Spleen (tissue), 11 donors: Measurements from ENCODE around the gene CATSPER4. TPM values are rescaled to one million over a fixed set of nuclear protein-coding genes. Genes with fewer than 3 reads are reported as not detected.

ENCODE experiments used
- DNase-seq: peaks from one replicate; pipeline ENCODE4 v3.0.0-alpha.2; 2020
- H3K27ac ChIP-seq, 8 donors: fragments of 200-600 bp; sonication (generic) in 7 of 8; 1 replicate in 4 of 8; 2 replicates in 4 of 8; pipeline versions ENCODE4 v1.5.0 to v1.8.0; 2016 to 2021; ENCODE audit warnings: inconsistent platforms in 4 of 8, mild to moderate bottlenecking in 4 of 8, moderate library complexity in 1 of 8
- H3K27me3 ChIP-seq, 7 donors: fragments of 200-600 bp; sonication (generic) in 6 of 7; replicated peaks in 1 of 7; 1 replicate in 4 of 7; 2 replicates in 3 of 7; pipeline versions ENCODE4 v1.5.0 to v1.8.0; 2016 to 2021; ENCODE audit warnings: inconsistent platforms in 3 of 7, mild to moderate bottlenecking in 1 of 7
- H3K36me3 ChIP-seq, 6 donors: fragments of 200-600 bp; sonication (generic) in 5 of 6; 1 replicate in 4 of 6; 2 replicates in 2 of 6; pipeline versions ENCODE4 v1.5.0 to v1.8.0; 2016 to 2021; ENCODE audit warnings: inconsistent platforms in 2 of 6
- H3K4me1 ChIP-seq, 6 donors: fragments of 200-600 bp; sonication (generic) in 5 of 6; 1 replicate in 3 of 6; 2 replicates in 3 of 6; pipeline versions ENCODE4 v1.5.0 to v1.8.0; 2016 to 2021; ENCODE audit warnings: inconsistent platforms in 3 of 6
- H3K4me3 ChIP-seq, 8 donors: fragments of 200-600 bp; sonication (generic) in 7 of 8; 1 replicate in 4 of 8; 2 replicates in 4 of 8; pipeline versions ENCODE4 v1.5.0 to v1.8.0; 2016 to 2021; ENCODE audit warnings: inconsistent platforms in 4 of 8, mild to moderate bottlenecking in 4 of 8, moderate library complexity in 2 of 8
- H3K9me3 ChIP-seq, 8 donors: fragments of 200-600 bp; sonication (generic) in 7 of 8; 1 replicate in 4 of 8; 2 replicates in 4 of 8; pipeline versions ENCODE4 v1.5.0 to v1.8.0; 2016 to 2021; ENCODE audit warnings: inconsistent platforms in 4 of 8
- CTCF ChIP-seq, 11 experiments: fragments of 200-600 bp in 7 of 11; fragments of 450-650 bp in 4 of 11; sonication (generic) in 4 of 11; IDR thresholded peaks in 8 of 11; conservative IDR thresholded peaks in 3 of 11; 1 replicate in 7 of 11; 2 replicates in 4 of 11; pipeline versions ENCODE4 v1.4.0 to v1.8.0; 2016 to 2021; ENCODE audit warnings: antibody characterized with exemption in 11 of 11, inconsistent platforms in 4 of 11, mild to moderate bottlenecking in 1 of 11
- POLR2A ChIP-seq, 3 donors: fragments of 450-650 bp; IDR thresholded peaks; one replicate each; pipeline ENCODE4 v1.5.1; 2017; ENCODE audit warnings: antibody characterized with exemption in 3 of 3, mild to moderate bottlenecking in 1 of 3
- POLR2AphosphoS5 ChIP-seq, 3 donors: sonication (generic); formaldehyde crosslinking; IDR thresholded peaks; one replicate each; pipeline ENCODE4 v1.5.1; 2017; ENCODE audit warnings: antibody characterized with exemption in 3 of 3
- WGBS, 5 donors: extraction: QIAGEN DNeasy Blood & Tissue Kit in 3 of 5; methylation state at CpG; one replicate each; pipeline versions ENCODE4 v1.1.5 to v1.1.7; 2013 to 2018; 5-methylcytosine and 5-hydroxymethylcytosine counted together
- intact Hi-C: fragments of 100-400 bp; cut with DNase I; formaldehyde crosslinking; loops from one replicate; pipeline ENCODE4 v1.15.0; 2023; ENCODE audit warnings: low total_unique reads
- polyA plus RNA-seq, 3 donors: library from polyadenylated mRNA; stranded (reverse); fragments of 200-250 nt; gene quantifications; one replicate each; pipeline ENCODE4 v1.2.1, GENCODE V29; 2013
- total RNA-seq, 7 donors: library from RNA; depleted of rRNA in 3 of 7; stranded (reverse); fragments of >200 nt in 3 of 7; fragmentation: NEBNext Ultra II Directional in 4 of 7; extraction: Animal tissue kit (Norgen Biotek cat#: 25700) in 4 of 7; gene quantifications; one replicate each; pipeline versions ENCODE4 v1.1.0 to v1.2.1, GENCODE V29; 2016 to 2021
- donor health status: healthy with polysubstance abuse.
- donor health status: DM: no; HTN: no; CAD: no; lungs with moderate emphysema.
- donor health status: DM: no; HTN: no; CAD: no.
- donor health status: Bipolar disorder and iron deficiency.
- donor health status: healthy.
- donor health status: DM: no; HTN: no; CAD: no.
- donor health status: DM: yes; HTN: yes; CAD: no.

CATSPER4 gene
- total and polyA plus RNA-seq, 10 donors: 0.03 TPM; not detected in 9

- peak overlapping the region in 1 of 8 donors; percentile 68 for H3K4me3 ChIP-seq
- intact Hi-C loops: no loop called here
- no peaks in the 10 kb centered on the region for H3K9me3 ChIP-seq
- peaks cover 0 to 49% (median 23%) of the 10 kb centered on the region in 7 donors for H3K27me3 ChIP-seq
- no peak for DNase-seq
- no peaks in the 10 kb centered on the region for H3K36me3 ChIP-seq
- H3K4me1 ChIP-seq: peaks cover 12 to 57% (median 41%) of the 10 kb centered on the region in 6 donors
- H3K27ac ChIP-seq: no peak overlapping the region
- 63 to 75% (median 67%) methylated on average over 19 of the region's 19 CpGs for WGBS, 5 donors
- TF ChIP-seq POLR2A (IDR thresholded peaks at IDR 0.05) (no peak), POLR2AphosphoS5 (IDR thresholded peaks at IDR 0.05) (no peak), CTCF (IDR thresholded peaks at IDR 0.05 in 8 of 11, conservative IDR thresholded peaks at IDR 0.05 in 3 of 11) (no peak)
These were observed 25.2 kb upstream of the CATSPER4 start for GRCh38 chr1:26164861-26165842.

GRCh38 chr1:26166719-26167281 lies 23.6 kb upstream of the CATSPER4 start:
- DNase-seq: no peak
- Histone ChIP-seq H3K9me3 (no peaks in the 10 kb centered on the region), H3K27ac (no peak overlapping the region), H3K4me1 (peaks cover 12 to 57% (median 44%) of the 10 kb centered on the region in 6 donors), H3K4me3 (no peak overlapping the region), H3K36me3 (peaks cover 0 to 9% (median 0%) of the 10 kb centered on the region in 6 donors), H3K27me3 (peaks cover 0 to 33% (median 13%) of the 10 kb centered on the region in 7 donors)
- TF ChIP-seq POLR2AphosphoS5 (IDR thresholded peaks at IDR 0.05): no peak
- no peak for TF ChIP-seq POLR2A (IDR thresholded peaks at IDR 0.05)
- TF ChIP-seq CTCF (IDR thresholded peaks at IDR 0.05 in 8 of 11, conservative IDR thresholded peaks at IDR 0.05 in 3 of 11): no peak
- intact Hi-C loops: no loop called here
- 67 to 81% (median 79%) methylated on average over 4 of the region's 4 CpGs for WGBS, 5 donors

GRCh38 chr1:26168410-26169197 lies 21.8 kb upstream of the CATSPER4 start, which contains the start of gene C1orf232:
Gene C1orf232, minus strand, starts transcription at chr1:26168963. Its CDS starts 464 bp downstream, at chr1:26168499.
- WGBS, 5 donors: 78 to 88% (median 87%) methylated on average over 4 to 5 of the region's 5 CpGs
- TF ChIP-seq CTCF (IDR thresholded peaks at IDR 0.05 in 8 of 11, conservative IDR thresholded peaks at IDR 0.05 in 3 of 11) (no peak), POLR2AphosphoS5 (IDR thresholded peaks at IDR 0.05) (no peak), POLR2A (IDR thresholded peaks at IDR 0.05) (no peak)
- peaks cover 12 to 42% (median 33%) of the 10 kb centered on the region in 6 donors for H3K4me1 ChIP-seq
- H3K27me3 ChIP-seq: peaks cover 0 to 17% (median 4%) of the 10 kb centered on the region in 7 donors
- DNase-seq: no peak
- peaks cover 0 to 10% (median 0%) of the 10 kb centered on the region in 6 donors for H3K36me3 ChIP-seq
- intact Hi-C loops: no loop called here
- no peaks in the 10 kb centered on the region for H3K9me3 ChIP-seq
- peak within 1 kb of the TSS; percentile 55 to 89 (median 86) for H3K27ac ChIP-seq
- peak within 1 kb of the TSS; percentile 56 to 86 (median 76) for H3K4me3 ChIP-seq
